OCI-LY3 (cell line): ENCODE data around the gene GGT7.
A peak's percentile ranks its signal among the peaks of the same experiment; 100 is the strongest.

Experiments
- H2AFZ ChIP-seq: fragments of 200-600, 300-600 bp; shearing (Covaris generic); 2 replicates; pipeline ENCODE4 v1.6.0; 2014; ENCODE audit warnings: antibody characterized with exemption, low read depth, low read length
- H3K27ac ChIP-seq: fragments of 200-600, 300-600 bp; sonication (generic); 2 replicates; pipeline ENCODE4 v1.5.1; 2014; ENCODE audit warnings: mild to moderate bottlenecking, low read length, moderate library complexity, mixed read lengths
- H3K27me3 ChIP-seq: fragments of 200-600, 300-600 bp; sonication (generic); 2 replicates; pipeline ENCODE4 v1.6.1; 2014; ENCODE audit warnings: low read depth, low read length, mixed read lengths
- H3K36me3 ChIP-seq: fragments of 200-600, 300-600 bp; sonication (generic); replicated peaks from 2 replicates; pipeline ENCODE3; 2014; ENCODE audit warnings: low read depth, low read length, mixed read lengths
- H3K4me1 ChIP-seq: fragments of 300-600, 200-600 bp; sonication (generic); 2 replicates; pipeline ENCODE4 v1.6.1; 2014; ENCODE audit warnings: low read length, mixed read lengths
- H3K4me2 ChIP-seq: fragments of 200-600, 300-600 bp; sonication (generic); 2 replicates; pipeline ENCODE4 v1.6.1; 2014; ENCODE audit warnings: low read length, mixed read lengths
- H3K4me3 ChIP-seq: fragments of 300-600, 200-600 bp; sonication (generic); 2 replicates; pipeline ENCODE4 v1.5.1; 2014; ENCODE audit warnings: antibody characterized with exemption, mild to moderate bottlenecking, low read length, moderate library complexity
- H3K79me2 ChIP-seq: fragments of 300-600, 200-600 bp; shearing (Covaris generic); 2 replicates; pipeline ENCODE4 v1.6.1; 2014; ENCODE audit warnings: mild to moderate bottlenecking, low read length, mixed read lengths
- H3K9ac ChIP-seq: fragments of 300-600, 200-600 bp; shearing (Covaris generic); 2 replicates; pipeline ENCODE4 v1.6.0; 2014; ENCODE audit warnings: mild to moderate bottlenecking, low read length, moderate library complexity
- H3K9me3 ChIP-seq: fragments of 200-600, 300-600 bp; shearing (Covaris generic); 2 replicates; pipeline ENCODE4 v1.6.1; 2014; ENCODE audit warnings: low read length, mixed read lengths; ENCODE audit not compliant: insufficient read depth
- H4K20me1 ChIP-seq: fragments of 200-600, 300-600 bp; sonication (generic); 2 replicates; pipeline ENCODE4 v1.6.1; 2016; ENCODE audit warnings: low read length, mixed read lengths; ENCODE audit not compliant: insufficient read depth
- CTCF ChIP-seq: fragments of 200-600, 300-600 bp; sonication (generic); IDR thresholded peaks from 2 replicates; pipeline ENCODE4 v1.5.1; 2014; ENCODE audit warnings: antibody characterized with exemption, low read length, low read depth
- EZH2phosphoT487 ChIP-seq: fragments of 200-600 bp; shearing (Covaris generic); IDR thresholded peaks from 2 replicates; pipeline ENCODE4 v1.6.1; 2018; ENCODE audit warnings: antibody characterized with exemption, mixed run types, low read depth

GGT7 gene

GRCh38 chr20:34806255-34806654 is 66.4 kb downstream of the GGT7 start:
- H3K9me3 ChIP-seq = no peaks in the 10 kb centered on the region
- no peaks in the 10 kb centered on the region for H3K27me3 ChIP-seq
- peak overlapping the region; percentile 62 for H3K4me2 ChIP-seq
- H3K79me2 ChIP-seq = peaks cover 52% of the 10 kb centered on the region
- peak overlapping the region; percentile 39 for H3K27ac ChIP-seq
- no peak overlapping the region for H2AFZ ChIP-seq
- H4K20me1 ChIP-seq = peaks cover 30% of the 10 kb centered on the region
- H3K4me3 ChIP-seq = peak overlapping the region; percentile 8
- TF ChIP-seq EZH2phosphoT487 (no peak), CTCF (no peak)
- no peaks in the 10 kb centered on the region for H3K36me3 ChIP-seq
- H3K9ac ChIP-seq = 0 out of 2 replicates have a peak overlapping the region, but pooled peaks have one; percentile 0
- H3K4me1 ChIP-seq = peaks cover 23% of the 10 kb centered on the region

- Histone ChIP-seq H3K4me3 (no peak overlapping the region), H3K79me2 (peaks cover 67% of the 10 kb centered on the region), H3K4me1 (no peaks in the 10 kb centered on the region), H3K9me3 (no peaks in the 10 kb centered on the region), H4K20me1 (peaks cover 43% of the 10 kb centered on the region), H3K27ac (no peak overlapping the region), H3K9ac (no peak overlapping the region), H2AFZ (no peak overlapping the region), H3K27me3 (no peaks in the 10 kb centered on the region), H3K4me2 (no peak overlapping the region), H3K36me3 (peaks cover 2% of the 10 kb centered on the region)
- TF ChIP-seq CTCF (no peak), EZH2phosphoT487 (no peak)
Measured at GRCh38 chr20:34798871-34799270, 73.8 kb downstream of the GGT7 start.

GRCh38 chr20:34798328-34798727 is 74.3 kb downstream of the GGT7 start:
- H3K36me3 ChIP-seq = peaks cover 2% of the 10 kb centered on the region
- H4K20me1 ChIP-seq = peaks cover 46% of the 10 kb centered on the region

More at GRCh38 chr20:34798328-34798727, 74.3 kb downstream of the GGT7 start:
- no peaks in the 10 kb centered on the region for H3K27me3 ChIP-seq
- no peaks in the 10 kb centered on the region for H3K9me3 ChIP-seq
- H3K4me3 ChIP-seq = no peak overlapping the region
- no peak overlapping the region for H3K9ac ChIP-seq
- TF ChIP-seq EZH2phosphoT487 = no peak
- TF ChIP-seq CTCF = no peak
- H3K27ac ChIP-seq = no peak overlapping the region
- H3K79me2 ChIP-seq = peaks cover 69% of the 10 kb centered on the region
- H3K4me2 ChIP-seq = no peak overlapping the region
- H2AFZ ChIP-seq = no peak overlapping the region
- no peaks in the 10 kb centered on the region for H3K4me1 ChIP-seq
